Stomach (tissue), 4 donors: ENCODE data around the gene ELAC1.

Source experiments
- EP300 ChIP-seq: sonication (generic); formaldehyde crosslinking; IDR thresholded peaks from one replicate; pipeline ENCODE4 v1.6.1; 2017; ENCODE audit warnings: antibody characterized with exemption
- POLR2A ChIP-seq, 4 donors: fragments of 450-650 bp; IDR thresholded peaks; one replicate each; pipeline ENCODE4 v1.6.1; 2016; ENCODE audit warnings: antibody characterized with exemption in 4 of 4, control low read depth in 2 of 4, mild to moderate bottlenecking in 1 of 4, moderate library complexity in 1 of 4
- POLR2AphosphoS5 ChIP-seq, 3 donors: sonication (generic); formaldehyde crosslinking; IDR thresholded peaks; one replicate each; pipeline ENCODE4 v1.6.1; 2016; ENCODE audit warnings: antibody characterized with exemption in 3 of 3
- TF ChIP-seq, protein P1 (sequence below), 7 experiments: fragments of 450-650 bp in 4 of 7; fragments of 200-600 bp in 3 of 7; sonication (generic) in 3 of 7; IDR thresholded peaks; one replicate each; pipeline ENCODE4 v1.5.1; 2016 to 2019; ENCODE audit warnings: antibody characterized with exemption in 7 of 7, control low read depth in 2 of 7, mild to moderate bottlenecking in 1 of 7

DNA sequence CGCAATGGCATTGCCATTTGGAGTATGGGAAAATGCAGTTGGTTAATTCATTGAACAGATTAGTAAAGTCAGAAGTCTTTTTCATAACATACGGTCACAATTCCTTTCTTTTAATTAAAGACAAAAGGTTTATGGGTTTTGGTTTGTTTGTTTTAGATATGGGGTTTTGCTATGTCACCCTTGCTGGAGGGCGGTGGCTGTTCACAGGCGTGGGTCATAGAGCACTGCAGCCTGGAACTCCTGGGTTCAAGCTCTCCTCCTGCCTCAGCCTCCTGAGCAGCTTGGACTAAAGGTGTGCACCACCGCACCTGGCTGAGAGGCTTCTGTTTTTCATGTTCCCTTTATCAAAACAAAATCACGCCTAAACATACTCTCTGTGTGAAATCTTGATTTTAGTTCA lies 18.7 kb upstream of the ELAC1 start:
- TF ChIP-seq, protein P1, sequence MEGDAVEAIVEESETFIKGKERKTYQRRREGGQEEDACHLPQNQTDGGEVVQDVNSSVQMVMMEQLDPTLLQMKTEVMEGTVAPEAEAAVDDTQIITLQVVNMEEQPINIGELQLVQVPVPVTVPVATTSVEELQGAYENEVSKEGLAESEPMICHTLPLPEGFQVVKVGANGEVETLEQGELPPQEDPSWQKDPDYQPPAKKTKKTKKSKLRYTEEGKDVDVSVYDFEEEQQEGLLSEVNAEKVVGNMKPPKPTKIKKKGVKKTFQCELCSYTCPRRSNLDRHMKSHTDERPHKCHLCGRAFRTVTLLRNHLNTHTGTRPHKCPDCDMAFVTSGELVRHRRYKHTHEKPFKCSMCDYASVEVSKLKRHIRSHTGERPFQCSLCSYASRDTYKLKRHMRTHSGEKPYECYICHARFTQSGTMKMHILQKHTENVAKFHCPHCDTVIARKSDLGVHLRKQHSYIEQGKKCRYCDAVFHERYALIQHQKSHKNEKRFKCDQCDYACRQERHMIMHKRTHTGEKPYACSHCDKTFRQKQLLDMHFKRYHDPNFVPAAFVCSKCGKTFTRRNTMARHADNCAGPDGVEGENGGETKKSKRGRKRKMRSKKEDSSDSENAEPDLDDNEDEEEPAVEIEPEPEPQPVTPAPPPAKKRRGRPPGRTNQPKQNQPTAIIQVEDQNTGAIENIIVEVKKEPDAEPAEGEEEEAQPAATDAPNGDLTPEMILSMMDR (IDR thresholded peaks at IDR 0.05), result no peak
- TF ChIP-seq POLR2A (IDR thresholded peaks at IDR 0.05), result no peak
- no peak for TF ChIP-seq POLR2AphosphoS5 (IDR thresholded peaks at IDR 0.05)
- no peak for TF ChIP-seq EP300
